HG02610 (cell line): ENCODE data around the gene CBLC.

Experiments
- ATAC-seq: cut with Tn5 transposase; IDR thresholded peaks from one replicate; pipeline ENCODE4 v1.9.1; 2021; ENCODE audit warnings: mild to moderate bottlenecking, moderate library complexity; ENCODE audit not compliant: unreplicated experiment

CBLC gene

GRCh38 chr19:44848036-44848811, 70.5 kb downstream of the CBLC start:
- no peak for ATAC-seq

- no peak for ATAC-seq
Observed at GRCh38 chr19:44848812-44849447, 71.2 kb downstream of the CBLC start.
